Duodenal mucosa (tissue), 2 donors: ENCODE results near the gene MOK.

ENCODE experiments used
- H3K27ac ChIP-seq: one replicate; pipeline ENCODE4 v1.7.0; 2013; ENCODE audit warnings: low read depth, low read length
- H3K27me3 ChIP-seq, 2 donors: one replicate each; pipeline ENCODE4 v1.7.0; 2013; ENCODE audit warnings: low read length in 2 of 2, control low read depth in 1 of 2; ENCODE audit not compliant: insufficient read depth in 2 of 2, control insufficient read depth in 1 of 2
- H3K36me3 ChIP-seq, 2 donors: one replicate each; pipeline ENCODE4 v1.7.0; 2013; ENCODE audit warnings: low read length in 2 of 2, control low read depth in 1 of 2; ENCODE audit not compliant: insufficient read depth in 2 of 2, control insufficient read depth in 1 of 2
- H3K4me1 ChIP-seq, 2 donors: one replicate each; pipeline ENCODE4 v1.7.0; 2013; ENCODE audit warnings: low read length in 2 of 2, control low read depth in 1 of 2; ENCODE audit not compliant: insufficient read depth in 2 of 2, control insufficient read depth in 1 of 2
- H3K4me3 ChIP-seq, 2 donors: one replicate each; pipeline ENCODE4 v1.7.0; 2013; ENCODE audit warnings: low read length in 2 of 2, low read depth in 1 of 2
- H3K9ac ChIP-seq, 2 donors: one replicate each; pipeline ENCODE4 v1.7.0; 2013; ENCODE audit warnings: low read length in 2 of 2, low read depth in 1 of 2
- H3K9me3 ChIP-seq, 2 donors: one replicate each; pipeline ENCODE4 v1.7.0; 2013; ENCODE audit warnings: low read length in 2 of 2, control low read depth in 1 of 2; ENCODE audit not compliant: control insufficient read depth in 1 of 2

Gene MOK

GRCh38 chr14:102323102-102323501 lies 18.1 kb upstream of the MOK start:
- Histone ChIP-seq H3K27me3 (no peaks in the 10 kb centered on the region), H3K27ac (no peak overlapping the region), H3K9me3 (no peaks in the 10 kb centered on the region), H3K9ac (no peak overlapping the region), H3K4me1 (peaks cover 35 to 41% of the 10 kb centered on the region in 2 donors), H3K36me3 (peaks cover 3 to 8% of the 10 kb centered on the region in 2 donors), H3K4me3 (no peak overlapping the region)

GRCh38 chr14:102321456-102322422 lies 16.8 kb upstream of the MOK start:
- H3K9me3 ChIP-seq, result no peaks in the 10 kb centered on the region
- H3K27ac ChIP-seq, result no peak overlapping the region
- no peaks in the 10 kb centered on the region for H3K27me3 ChIP-seq
- H3K4me3 ChIP-seq, result peak overlapping the region; percentile 77 to 90
- peaks cover 3 to 8% of the 10 kb centered on the region in 2 donors for H3K36me3 ChIP-seq
- peak overlapping the region; percentile 11 to 38 for H3K9ac ChIP-seq
- H3K4me1 ChIP-seq, result peaks cover 40 to 48% of the 10 kb centered on the region in 2 donors

- H3K4me3 ChIP-seq, result peak overlapping the region; percentile 77 to 90
- no peaks in the 10 kb centered on the region for H3K27me3 ChIP-seq
- peaks cover 1 to 2% of the 10 kb centered on the region in 2 donors for H3K36me3 ChIP-seq
- no peaks in the 10 kb centered on the region for H3K9me3 ChIP-seq
- peaks cover 40 to 55% of the 10 kb centered on the region in 2 donors for H3K4me1 ChIP-seq
- H3K9ac ChIP-seq, result peak overlapping the region; percentile 75 to 96
- H3K27ac ChIP-seq, result no peak overlapping the region
Observed at GRCh38 chr14:102320671-102321455, 15.9 kb upstream of the MOK start.

GRCh38 chr14:102320033-102320660 lies 15.2 kb upstream of the MOK start:
- Histone ChIP-seq H3K4me3 (peak overlapping the region; percentile 77 to 90), H3K9ac (peak overlapping the region; percentile 75 to 96), H3K9me3 (no peaks in the 10 kb centered on the region), H3K36me3 (no peaks in the 10 kb centered on the region), H3K27me3 (no peaks in the 10 kb centered on the region), H3K4me1 (peaks cover 40 to 55% of the 10 kb centered on the region in 2 donors), H3K27ac (peak overlapping the region; percentile 80)

- peaks cover 40 to 59% of the 10 kb centered on the region in 2 donors for H3K4me1 ChIP-seq
- H3K36me3 ChIP-seq, result no peaks in the 10 kb centered on the region
- no peaks in the 10 kb centered on the region for H3K9me3 ChIP-seq
- H3K27ac ChIP-seq, result peak within 1 kb of the TSS; percentile 80
- peak within 1 kb of the TSS; percentile 75 to 96 for H3K9ac ChIP-seq
- H3K4me3 ChIP-seq, result peak within 1 kb of the TSS; percentile 85 to 90
- no peaks in the 10 kb centered on the region for H3K27me3 ChIP-seq
Observed at GRCh38 chr14:102319351-102320032, 14.5 kb upstream of the MOK start, which contains the start of gene ZNF839. Gene ZNF839, plus strand, starts transcription at chr14:102319746. Its CDS starts 20 bp downstream, at chr14:102319766.

- Histone ChIP-seq H3K4me3 (peak overlapping the region; percentile 85 to 90), H3K4me1 (peaks cover 40 to 63% of the 10 kb centered on the region in 2 donors), H3K9me3 (no peaks in the 10 kb centered on the region), H3K27ac (peak overlapping the region; percentile 80), H3K36me3 (no peaks in the 10 kb centered on the region), H3K27me3 (no peaks in the 10 kb centered on the region), H3K9ac (peak overlapping the region; percentile 75 to 93)
Observed at GRCh38 chr14:102318781-102319276, 13.9 kb upstream of the MOK start.

GRCh38 chr14:102317564-102318248 lies 12.7 kb upstream of the MOK start:
- Histone ChIP-seq H3K36me3 (no peaks in the 10 kb centered on the region), H3K4me3 (peak overlapping the region; percentile 81 to 82), H3K9me3 (no peaks in the 10 kb centered on the region), H3K27me3 (no peaks in the 10 kb centered on the region), H3K27ac (peak overlapping the region; percentile 65), H3K9ac (peak overlapping the region; percentile 65 to 74), H3K4me1 (peaks cover 37 to 63% of the 10 kb centered on the region in 2 donors)

GRCh38 chr14:102316743-102317563 lies 12.0 kb upstream of the MOK start:
- peaks cover 30 to 56% of the 10 kb centered on the region in 2 donors for H3K4me1 ChIP-seq
- H3K36me3 ChIP-seq, result no peaks in the 10 kb centered on the region

More at GRCh38 chr14:102316743-102317563, 12.0 kb upstream of the MOK start:
- peak overlapping the region; percentile 65 for H3K27ac ChIP-seq
- H3K9me3 ChIP-seq, result no peaks in the 10 kb centered on the region
- peak overlapping the region; percentile 81 to 82 for H3K4me3 ChIP-seq
- peak overlapping the region; percentile 67 to 74 for H3K9ac ChIP-seq
- H3K27me3 ChIP-seq, result no peaks in the 10 kb centered on the region
